H9 (cell line): Measurements from ENCODE around the gene TMOD1. TPM values are rescaled to one million over a fixed set of nuclear protein-coding genes. Genes with fewer than 3 reads are reported as not detected.

ENCODE experiments used
- DNase-seq: peaks from one replicate; pipeline ENCODE4 v3.0.0-alpha.2; 2017
- H2AFZ ChIP-seq: one replicate; pipeline ENCODE4 v1.6.1; 2013; ENCODE audit warnings: mild to moderate bottlenecking, low read length, control low read depth, moderate library complexity
- H2AK5ac ChIP-seq: 2 replicates; pipeline ENCODE4 v1.6.1; 2013; ENCODE audit warnings: low read length, control low read depth, mixed read lengths; ENCODE audit not compliant: insufficient read length
- H2BK120ac ChIP-seq: one replicate; pipeline ENCODE4 v1.6.1; 2013; ENCODE audit warnings: low read depth, mild to moderate bottlenecking, low read length, control low read depth, inconsistent platforms; ENCODE audit not compliant: poor library complexity, severe bottlenecking
- H2BK12ac ChIP-seq: 2 replicates; pipeline ENCODE4 v1.6.1; 2013; ENCODE audit warnings: low read length, control low read depth, mixed read lengths, low read depth; ENCODE audit not compliant: insufficient read length
- H2BK15ac ChIP-seq: 2 replicates; pipeline ENCODE4 v1.6.1; 2013; ENCODE audit warnings: low read depth, low read length, control low read depth
- H2BK20ac ChIP-seq: one replicate; pipeline ENCODE4 v1.6.1; 2013; ENCODE audit warnings: low read depth, mild to moderate bottlenecking, low read length, control low read depth, inconsistent platforms; ENCODE audit not compliant: poor library complexity, severe bottlenecking
- H2BK5ac ChIP-seq: 2 replicates; pipeline ENCODE4 v1.6.1; 2013; ENCODE audit warnings: low read length, control low read depth, mixed read lengths; ENCODE audit not compliant: insufficient read length
- H3K14ac ChIP-seq: 2 replicates; pipeline ENCODE4 v1.6.1; 2013; ENCODE audit warnings: low read length, control low read depth; ENCODE audit not compliant: insufficient read depth
- H3K18ac ChIP-seq: 2 replicates; pipeline ENCODE4 v1.6.1; 2013; ENCODE audit warnings: low read depth, mild to moderate bottlenecking, mixed read lengths, low read length, control low read depth; ENCODE audit not compliant: insufficient read length
- H3K23ac ChIP-seq: 2 replicates; pipeline ENCODE4 v1.6.1; 2013; ENCODE audit warnings: low read length, control low read depth, mixed read lengths, low read depth; ENCODE audit not compliant: insufficient read length
- H3K23me2 ChIP-seq: 2 replicates; pipeline ENCODE4 v1.6.1; 2013; ENCODE audit warnings: low read depth, mild to moderate bottlenecking, mixed read lengths, low read length, control low read depth; ENCODE audit not compliant: insufficient read length, poor library complexity, severe bottlenecking
- H3K27ac ChIP-seq: 2 replicates; pipeline ENCODE4 v1.5.1; 2013; ENCODE audit warnings: low read length, control low read depth, mixed read lengths, low read depth; ENCODE audit not compliant: insufficient read length
- H3K27me3 ChIP-seq: 2 replicates; pipeline ENCODE4 v1.6.1; 2013; ENCODE audit warnings: low read length, control low read depth, inconsistent platforms; ENCODE audit not compliant: insufficient read depth
- H3K4ac ChIP-seq: 2 replicates; pipeline ENCODE4 v1.6.1; 2013; ENCODE audit warnings: low read depth, mild to moderate bottlenecking, control low read depth, inconsistent platforms, low read length, moderate library complexity
- H3K4me1 ChIP-seq: 2 replicates; pipeline ENCODE4 v1.6.1; 2013; ENCODE audit warnings: low read length, control low read depth, inconsistent platforms; ENCODE audit not compliant: insufficient read depth
- H3K4me2 ChIP-seq: 2 replicates; pipeline ENCODE4 v1.6.1; 2013; ENCODE audit warnings: low read length, control low read depth, mixed read lengths; ENCODE audit not compliant: insufficient read length, insufficient read depth
- H3K56ac ChIP-seq: 2 replicates; pipeline ENCODE4 v1.6.1; 2013; ENCODE audit warnings: low read depth, mild to moderate bottlenecking, mixed read lengths, low read length, control low read depth; ENCODE audit not compliant: insufficient read length
- H3K79me1 ChIP-seq: 2 replicates; pipeline ENCODE4 v1.6.1; 2013; ENCODE audit warnings: low read depth, mild to moderate bottlenecking, moderate library complexity, low read length, control low read depth, inconsistent platforms; ENCODE audit not compliant: insufficient read depth, poor library complexity, severe bottlenecking
- H3K79me2 ChIP-seq: 2 replicates; pipeline ENCODE4 v1.6.1; 2013; ENCODE audit warnings: low read length, control low read depth, inconsistent platforms; ENCODE audit not compliant: insufficient read depth
- H3K9ac ChIP-seq: 2 replicates; pipeline ENCODE4 v1.6.1; 2013; ENCODE audit warnings: low read length, control low read depth, mixed read lengths; ENCODE audit not compliant: insufficient read length; ENCODE audit errors: extremely low read depth
- H3K9me3 ChIP-seq: one replicate; pipeline ENCODE4 v1.6.1; 2013; ENCODE audit warnings: low read depth, low read length, inconsistent platforms; ENCODE audit not compliant: control insufficient read depth
- H3T11ph ChIP-seq: one replicate; pipeline ENCODE4 v1.6.1; 2013; ENCODE audit warnings: mild to moderate bottlenecking, low read length, control low read depth, inconsistent platforms
- H4K20me1 ChIP-seq: one replicate; pipeline ENCODE4 v1.6.1; 2013; ENCODE audit not compliant: control insufficient read depth, insufficient read length, insufficient read depth
- H4K5ac ChIP-seq: 2 replicates; pipeline ENCODE4 v1.6.1; 2013; ENCODE audit warnings: low read depth, mild to moderate bottlenecking, mixed read lengths, low read length, control low read depth; ENCODE audit not compliant: insufficient read length
- H4K8ac ChIP-seq: replicated peaks from 2 replicates; pipeline ENCODE4 v1.6.1; 2013; ENCODE audit warnings: low read length, control low read depth, mixed read lengths, low read depth; ENCODE audit not compliant: insufficient read length
- H4K91ac ChIP-seq: 2 replicates; pipeline ENCODE4 v1.6.1; 2013; ENCODE audit warnings: low read depth, mild to moderate bottlenecking, moderate library complexity, mixed read lengths, low read length, control low read depth; ENCODE audit not compliant: insufficient read length
- H3K27ac Mint-ChIP-seq, 3 experiments: 2 replicates in 2 of 3; 3 replicates in 1 of 3; pipeline ENCODE4 v1.8.0; 2020 to 2021; ENCODE audit warnings: mixed read lengths in 3 of 3, mild to moderate bottlenecking in 1 of 3, moderate library complexity in 1 of 3
- H3K27me3 Mint-ChIP-seq: 2 replicates; pipeline ENCODE4 v1.8.0; 2021; ENCODE audit warnings: low read depth, mild to moderate bottlenecking, moderate library complexity, mixed read lengths
- H3K36me3 Mint-ChIP-seq, 3 experiments: 2 replicates in 2 of 3; 3 replicates in 1 of 3; pipeline ENCODE4 v1.8.0; 2020 to 2021; ENCODE audit warnings: low read depth in 3 of 3, mixed read lengths in 3 of 3; ENCODE audit not compliant: insufficient read depth in 1 of 3
- H3K4me1 Mint-ChIP-seq, 2 experiments: 2 replicates each; pipeline ENCODE4 v1.8.0; 2020; ENCODE audit warnings: mixed read lengths in 2 of 2
- H3K4me3 Mint-ChIP-seq, 2 experiments: 2 replicates in 1 of 2; 3 replicates in 1 of 2; pipeline ENCODE4 v1.8.0; 2020 to 2021; ENCODE audit warnings: mild to moderate bottlenecking in 2 of 2, mixed read lengths in 2 of 2, moderate library complexity in 1 of 2
- H3K9me3 Mint-ChIP-seq, 2 experiments: 2 replicates in 1 of 2; 3 replicates in 1 of 2; pipeline ENCODE4 v1.8.0; 2020; ENCODE audit warnings: mild to moderate bottlenecking in 2 of 2, mixed read lengths in 2 of 2, moderate library complexity in 1 of 2
- CTCF ChIP-seq: fragments of 200-600 bp; sonication (generic); conservative IDR thresholded peaks from 3 replicates; pipeline ENCODE4 v1.8.0; 2021; ENCODE audit warnings: antibody characterized with exemption, mild to moderate bottlenecking
- WGBS: extraction: QIAGEN DNeasy Blood & Tissue Kit; methylation state at CpG from one replicate; pipeline ENCODE4 v1.1.7; 2013; ENCODE audit warnings: missing lambda C conversion rate, low lambda C conversion rate, mixed read lengths; ENCODE audit not compliant: insufficient read length; ENCODE audit errors: extremely low coverage; 5-methylcytosine and 5-hydroxymethylcytosine counted together
- total RNA-seq: library from RNA; stranded (reverse); gene quantifications from 2 replicates; pipeline ENCODE4 v1.2.1, GENCODE V29; 2021

TMOD1 gene
- total RNA-seq, 1 experiment from 2014 or later, result 0.98 TPM

GRCh38 chr9:97563458-97564135 lies 62.1 kb downstream of the TMOD1 start:
- Histone ChIP-seq H2AFZ (no peak overlapping the region), H2AK5ac (no peak overlapping the region), H2BK12ac (no peak overlapping the region), H3K56ac (no peak overlapping the region), H2BK20ac (no peak overlapping the region), H2BK15ac (no peak overlapping the region), H3K79me2 (no peaks in the 10 kb centered on the region), H2BK120ac (no peak overlapping the region), H3K9me3 (no peaks in the 10 kb centered on the region), H3K18ac (no peak overlapping the region), H3K27ac (no peak overlapping the region), H3K4me1 (no peaks in the 10 kb centered on the region), H3K14ac (no peak overlapping the region), H4K91ac (no peak overlapping the region), H3K23ac (no peak overlapping the region), H3T11ph (no peak overlapping the region), H3K4ac (no peak overlapping the region), H4K20me1 (no peaks in the 10 kb centered on the region), H4K8ac (no peak overlapping the region), H3K9ac (no peak overlapping the region), H3K27me3 (no peaks in the 10 kb centered on the region; the same call in 1 of the 2 replicates), H3K4me2 (no peak overlapping the region), H3K23me2 (no peaks in the 10 kb centered on the region), H4K5ac (no peak overlapping the region), H3K79me1 (no peaks in the 10 kb centered on the region), H2BK5ac (no peak overlapping the region)
- H3K27ac Mint-ChIP-seq, result peak overlapping the region in 1 of 3 experiments; percentile 81; a peak in 1 of 7 replicates
- no peak for TF ChIP-seq CTCF
- no CpG with 5 or more reads among the region's 13 CpGs for WGBS
- peak; percentile 12 for DNase-seq
- H3K9me3 Mint-ChIP-seq, result no peaks in the 10 kb centered on the region; a peak in 1 of 5 replicates
- H3K36me3 Mint-ChIP-seq, result no peaks in the 10 kb centered on the region; a peak in 1 of 7 replicates
- H3K4me1 Mint-ChIP-seq, result peaks cover 19 to 30% of the 10 kb centered on the region in 2 experiments
- no peak overlapping the region for H3K4me3 Mint-ChIP-seq
- peaks cover 2% of the 10 kb centered on the region for H3K27me3 Mint-ChIP-seq
